Stimulated activated CD8-positive, alpha-beta memory T cell treated with anti-CD3 and anti-CD28 coated beads, Interleukin-12 subunit alpha, Interleukin-12 subunit beta, amount 100 ng/mL, for 1 hour (primary cell): ENCODE measurements around the gene PHYH.
"Not testable (repeated sequence)": the region's sequence is repeated elsewhere in the genome, so short reads cannot be mapped to it uniquely, and the experiment has no call there.

Experiments used
- DNase-seq: peaks from one replicate; pipeline ENCODE4 v3.0.0-alpha.2; 2020; ENCODE audit warnings: low read depth

PHYH gene

GRCh38 chr10:13321576-13321975 is 21.7 kb upstream of the PHYH start:
- no peak for DNase-seq

GRCh38 chr10:13319166-13319565 is 19.3 kb upstream of the PHYH start:
- DNase-seq = no peak

- DNase-seq = no peak
Measured at GRCh38 chr10:13317474-13317873, 17.6 kb upstream of the PHYH start.

GRCh38 chr10:13316635-13317311 is 16.9 kb upstream of the PHYH start:
- no peak for DNase-seq

- DNase-seq = no peak
Measured at GRCh38 chr10:13315361-13315760, 15.5 kb upstream of the PHYH start.

- no peak for DNase-seq
Measured at GRCh38 chr10:13311177-13311575, 11.3 kb upstream of the PHYH start.

- no peak for DNase-seq
Measured at GRCh38 chr10:13310518-13311176, 10.8 kb upstream of the PHYH start.

GRCh38 chr10:13309792-13310191 is 9.9 kb upstream of the PHYH start:
- DNase-seq = no peak

GRCh38 chr10:13308096-13308495 is 8.2 kb upstream of the PHYH start:
- DNase-seq = no peak

- no peak for DNase-seq
Measured at GRCh38 chr10:13306103-13306502, 6.2 kb upstream of the PHYH start.

- no peak for DNase-seq
Measured at GRCh38 chr10:13302821-13303555, 3.1 kb upstream of the PHYH start.

GRCh38 chr10:13298748-13299436 is 972 bp downstream of the PHYH start:
- DNase-seq = no peak

GRCh38 chr10:13296476-13296875 is 3.4 kb downstream of the PHYH start:
- no peak for DNase-seq

- no peak for DNase-seq
Measured at GRCh38 chr10:13294784-13295183, 5.1 kb downstream of the PHYH start.

- DNase-seq = no peak
Measured at GRCh38 chr10:13291821-13292773, 7.8 kb downstream of the PHYH start.

- no peak for DNase-seq
Measured at GRCh38 chr10:13291061-13291460, 8.8 kb downstream of the PHYH start.

GRCh38 chr10:13284050-13284449 is 15.8 kb downstream of the PHYH start:
- DNase-seq = no peak

GRCh38 chr10:13282348-13282747 is 17.5 kb downstream of the PHYH start:
- not testable (repeated sequence) for DNase-seq

- no peak for DNase-seq
Measured at GRCh38 chr10:13276749-13277365, 23.0 kb downstream of the PHYH start.

GRCh38 chr10:13276146-13276545 is 23.7 kb downstream of the PHYH start:
- not testable (repeated sequence) for DNase-seq

- DNase-seq = no peak
Measured at GRCh38 chr10:13272164-13272571, 27.7 kb downstream of the PHYH start.
